Smooth muscle cell (in vitro differentiated cells): ENCODE results near the gene LIPC. TPM values are rescaled to one million over a fixed set of nuclear protein-coding genes. Genes with fewer than 3 reads are reported as not detected.

Experiments used
- DNase-seq: peaks from one replicate; lab custom pipeline; 2025; ENCODE audit not compliant: unreplicated experiment; lab: John Stamatoyannopoulos, UW
- H2AFZ ChIP-seq: fragments of 200-600 bp; sonication (generic); 2 replicates; pipeline ENCODE4 v1.6.0; 2016; ENCODE audit warnings: antibody characterized with exemption, low read depth, mild to moderate bottlenecking
- H3F3A ChIP-seq: fragments of 200-600 bp; sonication (generic); 2 replicates; pipeline ENCODE4 v1.6.0; 2017; ENCODE audit warnings: antibody characterized with exemption, low read depth
- H3K27ac ChIP-seq: fragments of 200-600 bp; sonication (generic); 2 replicates; pipeline ENCODE4 v1.5.1; 2016; ENCODE audit warnings: low read depth, mild to moderate bottlenecking
- H3K27me3 ChIP-seq: fragments of 200-600 bp; sonication (generic); 2 replicates; pipeline ENCODE4 v1.6.1; 2016; ENCODE audit warnings: low read depth, mild to moderate bottlenecking
- H3K36me3 ChIP-seq: fragments of 200-600 bp; sonication (generic); 2 replicates; pipeline ENCODE4 v1.5.1; 2016; ENCODE audit warnings: low read depth
- H3K4me1 ChIP-seq: fragments of 200-600 bp; sonication (generic); 2 replicates; pipeline ENCODE4 v1.5.1; 2016; ENCODE audit warnings: low read depth
- H3K4me2 ChIP-seq: fragments of 200-600 bp; sonication (generic); 2 replicates; pipeline ENCODE4 v1.6.0; 2016; ENCODE audit warnings: mild to moderate bottlenecking
- H3K4me3 ChIP-seq: fragments of 200-600 bp; sonication (generic); 2 replicates; pipeline ENCODE4 v1.5.1; 2016; ENCODE audit warnings: mild to moderate bottlenecking
- H3K79me2 ChIP-seq: fragments of 200-600 bp; sonication (generic); 2 replicates; pipeline ENCODE4 v1.6.0; 2016; ENCODE audit warnings: low read depth, mild to moderate bottlenecking
- H3K9ac ChIP-seq: fragments of 200-600 bp; sonication (generic); 2 replicates; pipeline ENCODE4 v1.6.0; 2016; ENCODE audit warnings: low read depth
- H3K9me3 ChIP-seq: fragments of 200-600 bp; sonication (generic); replicated peaks from 2 replicates; pipeline ENCODE4 v1.5.1; 2016; ENCODE audit warnings: low read depth
- H4K20me1 ChIP-seq: fragments of 200-600 bp; sonication (generic); 2 replicates; pipeline ENCODE4 v1.6.0; 2016; ENCODE audit warnings: low read depth
- WGBS: methylation state at CpG from one replicate; pipeline ENCODE4 v1.1.7; 2016; ENCODE audit warnings: low lambda C conversion rate; 5-methylcytosine and 5-hydroxymethylcytosine counted together
- polyA plus RNA-seq: library from polyadenylated mRNA; unstranded; fragments of >200 nt; fragmentation: Nextera tagmentation; extraction: Ambion mirVana; gene quantifications from 2 replicates; pipeline ENCODE4 v1.2.1, GENCODE V29; 2016
- total RNA-seq: library from RNA; depleted of rRNA; stranded (reverse); fragments of >200 nt; gene quantifications from 2 replicates; pipeline ENCODE4 v1.2.3, GENCODE V29; 2014
- TF ChIP-seq, protein P1 (sequence below): fragments of 200-600 bp; sonication (generic); IDR thresholded peaks from 2 replicates; pipeline ENCODE4 v1.5.1; 2017; ENCODE audit warnings: borderline replicate concordance, mild to moderate bottlenecking, antibody characterized with exemption; ENCODE audit not compliant: insufficient read depth, poor library complexity, severe bottlenecking

LIPC gene
- total and polyA plus RNA-seq, 2 experiments from 2014 or later = not detected

- WGBS = 94% methylated on average over 6 of the region's 6 CpGs
- Histone ChIP-seq H3K27me3 (no peaks in the 10 kb centered on the region), H3K4me3 (no peak overlapping the region), H3K9me3 (no peaks in the 10 kb centered on the region), H3K4me2 (no peak overlapping the region), H3F3A (no peaks in the 10 kb centered on the region), H3K79me2 (no peaks in the 10 kb centered on the region), H3K27ac (no peak overlapping the region), H4K20me1 (no peaks in the 10 kb centered on the region), H3K36me3 (no peaks in the 10 kb centered on the region), H2AFZ (no peak overlapping the region), H3K4me1 (no peaks in the 10 kb centered on the region), H3K9ac (no peak overlapping the region)
- DNase-seq = no peak
- TF ChIP-seq, protein P1, sequence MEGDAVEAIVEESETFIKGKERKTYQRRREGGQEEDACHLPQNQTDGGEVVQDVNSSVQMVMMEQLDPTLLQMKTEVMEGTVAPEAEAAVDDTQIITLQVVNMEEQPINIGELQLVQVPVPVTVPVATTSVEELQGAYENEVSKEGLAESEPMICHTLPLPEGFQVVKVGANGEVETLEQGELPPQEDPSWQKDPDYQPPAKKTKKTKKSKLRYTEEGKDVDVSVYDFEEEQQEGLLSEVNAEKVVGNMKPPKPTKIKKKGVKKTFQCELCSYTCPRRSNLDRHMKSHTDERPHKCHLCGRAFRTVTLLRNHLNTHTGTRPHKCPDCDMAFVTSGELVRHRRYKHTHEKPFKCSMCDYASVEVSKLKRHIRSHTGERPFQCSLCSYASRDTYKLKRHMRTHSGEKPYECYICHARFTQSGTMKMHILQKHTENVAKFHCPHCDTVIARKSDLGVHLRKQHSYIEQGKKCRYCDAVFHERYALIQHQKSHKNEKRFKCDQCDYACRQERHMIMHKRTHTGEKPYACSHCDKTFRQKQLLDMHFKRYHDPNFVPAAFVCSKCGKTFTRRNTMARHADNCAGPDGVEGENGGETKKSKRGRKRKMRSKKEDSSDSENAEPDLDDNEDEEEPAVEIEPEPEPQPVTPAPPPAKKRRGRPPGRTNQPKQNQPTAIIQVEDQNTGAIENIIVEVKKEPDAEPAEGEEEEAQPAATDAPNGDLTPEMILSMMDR = no peak
Observed at GRCh38 chr15:58571491-58571890, 139.7 kb downstream of the LIPC start.

DNA sequence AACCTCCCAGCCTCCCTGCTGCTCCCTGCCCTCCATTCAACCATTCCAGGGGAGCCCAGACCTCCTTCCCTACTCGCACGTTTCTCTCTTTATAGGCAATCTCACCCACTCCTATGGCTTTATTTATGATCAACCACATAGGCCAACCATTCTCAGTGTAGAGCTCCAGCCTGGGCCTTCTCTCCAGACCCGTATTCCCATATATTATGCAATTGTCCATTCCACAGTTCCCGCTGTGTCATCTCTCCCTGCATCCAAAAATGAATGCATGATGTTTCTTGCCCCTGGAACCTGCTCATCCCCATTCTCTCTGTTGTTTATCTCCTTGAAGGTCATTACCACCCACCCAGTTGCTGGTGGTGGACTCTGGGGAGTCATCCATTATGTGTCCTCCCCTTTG lies 140.7 kb downstream of the LIPC start:
- no peaks in the 10 kb centered on the region for H4K20me1 ChIP-seq
- H3F3A ChIP-seq = no peaks in the 10 kb centered on the region
- H3K36me3 ChIP-seq = no peaks in the 10 kb centered on the region
- H3K9me3 ChIP-seq = no peaks in the 10 kb centered on the region
- H3K4me3 ChIP-seq = no peak overlapping the region
- no peaks in the 10 kb centered on the region for H3K4me1 ChIP-seq
- 82% methylated on average over 4 of the region's 4 CpGs for WGBS
- no peak overlapping the region for H2AFZ ChIP-seq
- no peak overlapping the region for H3K9ac ChIP-seq
- H3K79me2 ChIP-seq = no peaks in the 10 kb centered on the region
- H3K27ac ChIP-seq = no peak overlapping the region
- H3K4me2 ChIP-seq = no peak overlapping the region
- no peak for DNase-seq
- TF ChIP-seq, protein P1 = no peak
- H3K27me3 ChIP-seq = no peaks in the 10 kb centered on the region

- Histone ChIP-seq H3K27me3 (no peaks in the 10 kb centered on the region), H3K4me1 (no peaks in the 10 kb centered on the region), H3K9ac (no peak overlapping the region), H3K79me2 (no peaks in the 10 kb centered on the region), H4K20me1 (no peaks in the 10 kb centered on the region), H3F3A (no peaks in the 10 kb centered on the region), H3K27ac (no peak overlapping the region), H2AFZ (no peak overlapping the region), H3K4me3 (no peak overlapping the region), H3K36me3 (no peaks in the 10 kb centered on the region), H3K9me3 (no peaks in the 10 kb centered on the region), H3K4me2 (no peak overlapping the region)
- 98% methylated on average over 4 of the region's 4 CpGs for WGBS
- no peak for DNase-seq
- TF ChIP-seq, protein P1 = no peak
Observed at GRCh38 chr15:58573270-58573669, 141.5 kb downstream of the LIPC start.

- Histone ChIP-seq H4K20me1 (no peaks in the 10 kb centered on the region), H3K27me3 (no peaks in the 10 kb centered on the region), H3K27ac (no peak overlapping the region), H3K9ac (no peak overlapping the region), H2AFZ (no peak overlapping the region), H3K4me3 (no peak overlapping the region), H3F3A (no peaks in the 10 kb centered on the region), H3K36me3 (no peaks in the 10 kb centered on the region), H3K79me2 (no peaks in the 10 kb centered on the region), H3K4me2 (no peak overlapping the region), H3K9me3 (no peaks in the 10 kb centered on the region), H3K4me1 (no peaks in the 10 kb centered on the region)
- WGBS = 96% methylated on average over 4 of the region's 4 CpGs
- no peak for DNase-seq
- TF ChIP-seq, protein P1 = no peak
Observed at GRCh38 chr15:58574631-58575030, 142.8 kb downstream of the LIPC start.
